Esophagus (tissue), 2 donors: ENCODE results near the gene FRMD3. TPM values are rescaled to one million over a fixed set of nuclear protein-coding genes. Genes with fewer than 3 reads are reported as not detected.

Experiments
- H3K27ac ChIP-seq, 2 donors: one replicate each; pipeline ENCODE4 v1.5.1; 2013; ENCODE audit warnings: low read depth in 2 of 2, mild to moderate bottlenecking in 2 of 2, inconsistent platforms in 1 of 2, low read length in 1 of 2, moderate library complexity in 1 of 2
- H3K27me3 ChIP-seq, 2 donors: one replicate each; pipeline ENCODE4 v1.6.1; 2013; ENCODE audit warnings: low read length in 2 of 2, control low read depth in 1 of 2, mild to moderate bottlenecking in 1 of 2; ENCODE audit not compliant: insufficient read depth in 2 of 2, control insufficient read depth in 1 of 2
- H3K36me3 ChIP-seq, 2 donors: one replicate each; pipeline ENCODE4 v1.6.1; 2013; ENCODE audit warnings: low read length in 1 of 2; ENCODE audit not compliant: control insufficient read depth in 2 of 2, insufficient read depth in 2 of 2
- H3K4me1 ChIP-seq, 2 donors: one replicate each; pipeline ENCODE4 v1.6.1; 2013; ENCODE audit warnings: low read length in 1 of 2; ENCODE audit not compliant: control insufficient read depth in 2 of 2, insufficient read depth in 2 of 2
- H3K4me3 ChIP-seq, 2 donors: one replicate each; pipeline ENCODE4 v1.5.1; 2013; ENCODE audit warnings: low read length in 2 of 2, mild to moderate bottlenecking in 2 of 2, low read depth in 1 of 2, moderate library complexity in 1 of 2
- H3K9me3 ChIP-seq, 2 donors: one replicate each; pipeline ENCODE4 v1.6.1; 2013; ENCODE audit warnings: mild to moderate bottlenecking in 2 of 2, low read depth in 1 of 2, low read length in 1 of 2, moderate library complexity in 1 of 2; ENCODE audit not compliant: control insufficient read depth in 2 of 2, insufficient read depth in 1 of 2
- WGBS, 2 donors: extraction: QIAGEN DNeasy Blood & Tissue Kit; methylation state at CpG; one replicate each; pipeline ENCODE4 v1.1.7; 2013; 5-methylcytosine and 5-hydroxymethylcytosine counted together
- polyA plus RNA-seq, 2 donors: library from polyadenylated mRNA; stranded (reverse); fragments of 200-250 nt; gene quantifications; one replicate each; pipeline ENCODE4 v1.2.3, GENCODE V29; 2013
- donor health status: healthy with polysubstance abuse.
- donor health status: Bipolar disorder and iron deficiency.

The FRMD3 gene
- polyA plus RNA-seq, 2 donors: 0.20 to 0.26 TPM

- Histone ChIP-seq H3K36me3 (no peaks in the 10 kb centered on the region), H3K4me1 (no peaks in the 10 kb centered on the region), H3K4me3 (no peak overlapping the region), H3K27me3 (no peaks in the 10 kb centered on the region), H3K27ac (no peak overlapping the region), H3K9me3 (no peaks in the 10 kb centered on the region)
- 62 to 71% methylated on average over 10 of the region's 10 CpGs for WGBS, 2 donors
These were observed 134.5 kb downstream of the FRMD3 start for GRCh38 chr9:83403527-83404238.

GRCh38 chr9:83401328-83401900 lies 136.8 kb downstream of the FRMD3 start:
- WGBS, 2 donors: 87 to 92% methylated on average over 2 of the region's 2 CpGs
- Histone ChIP-seq H3K27me3 (no peaks in the 10 kb centered on the region), H3K4me1 (no peaks in the 10 kb centered on the region), H3K27ac (no peak overlapping the region), H3K9me3 (no peaks in the 10 kb centered on the region), H3K36me3 (no peaks in the 10 kb centered on the region), H3K4me3 (no peak overlapping the region)

GRCh38 chr9:83396813-83397212 lies 141.4 kb downstream of the FRMD3 start:
- 93 to 96% methylated on average over 4 of the region's 4 CpGs for WGBS, 2 donors
- Histone ChIP-seq H3K36me3 (no peaks in the 10 kb centered on the region), H3K27me3 (no peaks in the 10 kb centered on the region), H3K27ac (no peak overlapping the region), H3K4me1 (no peaks in the 10 kb centered on the region), H3K9me3 (no peaks in the 10 kb centered on the region), H3K4me3 (no peak overlapping the region)

- Histone ChIP-seq H3K4me1 (no peaks in the 10 kb centered on the region), H3K4me3 (no peak overlapping the region), H3K36me3 (no peaks in the 10 kb centered on the region), H3K27ac (no peak overlapping the region), H3K27me3 (no peaks in the 10 kb centered on the region), H3K9me3 (no peaks in the 10 kb centered on the region)
- WGBS, 2 donors: 90 to 95% methylated on average over 6 of the region's 6 CpGs
These were observed 141.9 kb downstream of the FRMD3 start for GRCh38 chr9:83396342-83396741.

- H3K4me1 ChIP-seq: no peaks in the 10 kb centered on the region
- H3K27ac ChIP-seq: no peak overlapping the region
- no peak overlapping the region for H3K4me3 ChIP-seq
- no peaks in the 10 kb centered on the region for H3K36me3 ChIP-seq
- H3K27me3 ChIP-seq: no peaks in the 10 kb centered on the region
- WGBS, 2 donors: 75 to 79% methylated on average over 4 of the region's 4 CpGs
- H3K9me3 ChIP-seq: no peaks in the 10 kb centered on the region
These were observed 146.0 kb downstream of the FRMD3 start for GRCh38 chr9:83392228-83392627.

GRCh38 chr9:83388346-83388745 lies 149.9 kb downstream of the FRMD3 start:
- Histone ChIP-seq H3K4me3 (no peak overlapping the region), H3K36me3 (no peaks in the 10 kb centered on the region), H3K27me3 (no peaks in the 10 kb centered on the region), H3K27ac (no peak overlapping the region), H3K4me1 (no peaks in the 10 kb centered on the region), H3K9me3 (no peaks in the 10 kb centered on the region)
- 60% methylated on average over 1 of the region's 1 CpG for WGBS, 2 donors

GRCh38 chr9:83387401-83388185 lies 150.6 kb downstream of the FRMD3 start:
- H3K4me3 ChIP-seq: no peak overlapping the region
- no peaks in the 10 kb centered on the region for H3K36me3 ChIP-seq
- no peaks in the 10 kb centered on the region for H3K27me3 ChIP-seq
- H3K27ac ChIP-seq: no peak overlapping the region
- H3K4me1 ChIP-seq: no peaks in the 10 kb centered on the region
- no peaks in the 10 kb centered on the region for H3K9me3 ChIP-seq
- WGBS, 2 donors: 77 to 82% methylated on average over 7 of the region's 7 CpGs

GRCh38 chr9:83385317-83385716 lies 152.9 kb downstream of the FRMD3 start:
- Histone ChIP-seq H3K9me3 (no peaks in the 10 kb centered on the region), H3K4me1 (no peaks in the 10 kb centered on the region), H3K4me3 (no peak overlapping the region), H3K27me3 (no peaks in the 10 kb centered on the region), H3K36me3 (no peaks in the 10 kb centered on the region), H3K27ac (no peak overlapping the region)
- 35 to 53% methylated on average over 2 of the region's 2 CpGs for WGBS, 2 donors

GRCh38 chr9:83384214-83384613 lies 154.0 kb downstream of the FRMD3 start:
- Histone ChIP-seq H3K9me3 (no peaks in the 10 kb centered on the region), H3K4me1 (no peaks in the 10 kb centered on the region), H3K27me3 (no peaks in the 10 kb centered on the region), H3K4me3 (no peak overlapping the region), H3K27ac (no peak overlapping the region), H3K36me3 (no peaks in the 10 kb centered on the region)
- WGBS, 2 donors: 56 to 59% methylated on average over 3 of the region's 3 CpGs
